K562 (cell line): ENCODE data around the gene FGF21. TPM values are rescaled to one million over a fixed set of nuclear protein-coding genes. Genes with fewer than 3 reads are reported as not detected.

Experiments used
- CREB5 ChIP-seq: fragments of 250-450 bp; sonication (Bioruptor Pico); IDR thresholded peaks from 2 replicates; pipeline ENCODE4 v1.5.0; 2020; ENCODE audit warnings: mild to moderate bottlenecking
- DMBX1 ChIP-seq: fragments of 250-450 bp; sonication (Bioruptor Pico); IDR thresholded peaks from 2 replicates; pipeline ENCODE4 v1.8.0; 2022; ENCODE audit warnings: inconsistent platforms, mild to moderate bottlenecking, moderate library complexity, borderline replicate concordance
- HNRNPK ChIP-seq: fragments of 200-400 bp; formaldehyde crosslinking; IDR thresholded peaks from one replicate; pipeline ENCODE4 v1.6.1; 2018; ENCODE audit warnings: mild to moderate bottlenecking, low read depth, low read length; ENCODE audit not compliant: poor library complexity, severe bottlenecking
- ILF3 ChIP-seq: fragments of 450-650 bp; IDR thresholded peaks from 2 replicates; pipeline ENCODE4 v1.6.1; 2018; ENCODE audit warnings: antibody characterized with exemption, mild to moderate bottlenecking, moderate library complexity, borderline replicate concordance
- IRF1 ChIP-seq: sonication (generic); formaldehyde crosslinking; IDR thresholded peaks from 2 replicates; pipeline ENCODE4 v1.8.0; 2022; ENCODE audit warnings: missing genetic modification reagents, mild to moderate bottlenecking, borderline replicate concordance
- KDM5B ChIP-seq: fragments of 200-600 bp; sonication (generic); IDR thresholded peaks from 2 replicates; pipeline ENCODE4 v1.6.1; 2012; ENCODE audit warnings: low read depth, mild to moderate bottlenecking, moderate library complexity, low read length, control low read depth, inconsistent platforms; ENCODE audit not compliant: insufficient replicate concordance
- MCM3 ChIP-seq: fragments of 450-650 bp; IDR thresholded peaks from 2 replicates; pipeline ENCODE4 v1.6.1; 2016
- MLLT1 ChIP-seq, 2 experiments: fragments of 450-650 bp; IDR thresholded peaks; 2 replicates each; pipeline ENCODE4 v1.6.1; 2016
- MYNN ChIP-seq, 2 experiments: sonication (generic); formaldehyde crosslinking in 1 of 2; IDR thresholded peaks; 2 replicates each; pipeline versions ENCODE4 v1.5.0 to v1.6.1; 2016 to 2020; ENCODE audit warnings: antibody characterized with exemption in 1 of 2, missing genetic modification reagents in 1 of 2
- NR3C1 ChIP-seq: sonication (generic); formaldehyde crosslinking; IDR thresholded peaks from 2 replicates; pipeline ENCODE4 v1.8.1; 2022; ENCODE audit warnings: missing genetic modification reagents
- PYGO2 ChIP-seq: fragments of 450-650 bp; IDR thresholded peaks from 2 replicates; pipeline ENCODE4 v1.6.1; 2016; ENCODE audit warnings: mild to moderate bottlenecking, missing genetic modification characterization, moderate library complexity, missing compliant biosample characterization
- RB1 ChIP-seq: fragments of 450-650 bp; IDR thresholded peaks from 2 replicates; pipeline ENCODE4 v1.6.1; 2017; ENCODE audit warnings: low read depth, mild to moderate bottlenecking
- RBM22 ChIP-seq: fragments of 200-400 bp; formaldehyde crosslinking; IDR thresholded peaks from 2 replicates; pipeline ENCODE4 v1.6.1; 2018; ENCODE audit warnings: low read length, low read depth; ENCODE audit not compliant: poor library complexity, severe bottlenecking
- SFPQ ChIP-seq: fragments of 200-400 bp; formaldehyde crosslinking; IDR thresholded peaks from 2 replicates; pipeline ENCODE4 v1.6.1; 2017; ENCODE audit warnings: mild to moderate bottlenecking, low read depth, low read length, moderate library complexity
- SNIP1 ChIP-seq: fragments of 450-650 bp; IDR thresholded peaks from 2 replicates; pipeline ENCODE4 v1.7.1; 2017; ENCODE audit warnings: low read depth, mild to moderate bottlenecking
- SP1 ChIP-seq: sonication (generic); formaldehyde crosslinking; IDR thresholded peaks from 2 replicates; pipeline ENCODE4 v1.8.1; 2022; ENCODE audit warnings: mild to moderate bottlenecking, missing genetic modification reagents
- SRSF3 ChIP-seq: fragments of 200-400 bp; formaldehyde crosslinking; IDR thresholded peaks from 2 replicates; pipeline ENCODE4 v1.6.1; 2016; ENCODE audit warnings: mild to moderate bottlenecking, low read length, moderate library complexity; ENCODE audit not compliant: insufficient read depth
- THRA ChIP-seq: fragments of 450-650 bp; IDR thresholded peaks from 2 replicates; pipeline ENCODE4 v1.6.1; 2017; ENCODE audit warnings: mild to moderate bottlenecking, moderate library complexity
- ZNF274 ChIP-seq: IDR thresholded peaks from 2 replicates; pipeline ENCODE4 v1.6.1; 2011; ENCODE audit warnings: low read depth, mild to moderate bottlenecking, low read length, moderate library complexity, borderline replicate concordance
- ZNF507 ChIP-seq: conservative IDR thresholded peaks from 2 replicates; pipeline ENCODE4 v1.6.1; 2017; ENCODE audit warnings: missing genetic modification characterization, missing compliant biosample characterization
- ZNF561 ChIP-seq: fragments of 450-650 bp; formaldehyde crosslinking; conservative IDR thresholded peaks from 2 replicates; pipeline ENCODE4 v1.4.0; 2020; ENCODE audit warnings: mild to moderate bottlenecking, moderate library complexity
- ZNF76 ChIP-seq: fragments of 250-450 bp; sonication (Bioruptor Pico); IDR thresholded peaks from 2 replicates; pipeline ENCODE4 v1.4.0; 2020; ENCODE audit warnings: mild to moderate bottlenecking, moderate library complexity, borderline replicate concordance
- polyA plus RNA-seq, 8 experiments: library from polyadenylated mRNA; depleted of rRNA in 4 of 8; stranded (reverse) in 5 of 8; unstranded in 3 of 8; fragments of >200 nt; fragmentation: Nextera tagmentation in 2 of 8; fragmentation: Illumina TruSeq in 1 of 8; extraction: Ambion mirVana in 2 of 8; extraction: Trizol in 1 of 8; gene quantifications; 2 replicates each; pipeline versions ENCODE4 v1.2.1 to v1.2.3, GENCODE V29; 2011 to 2014; ENCODE audit warnings: inconsistent platforms in 1 of 8, missing spikeins in 1 of 8
- total RNA-seq, 7 experiments: library from RNA; depleted of rRNA in 6 of 7; stranded (reverse); fragments of >200 nt in 6 of 7; fragmentation: Illumina TruSeq in 2 of 7; extraction: Trizol in 2 of 7; gene quantifications; 2 replicates each; pipeline versions ENCODE4 v1.2.1 to v1.2.3, GENCODE V29; 2011 to 2021; ENCODE audit warnings: low replicate concordance in 1 of 7

FGF21 gene
- total and polyA plus RNA-seq, 9 of the 15 experiments (the other 6 are each of a cell fraction or from before 2014, with no cell fraction given): 0.04 to 0.77 (median 0.09) TPM; not detected in 6

- TF ChIP-seq MLLT1 (IDR thresholded peaks at IDR 0.05) (no peak), ZNF76 (CRISPR knock-in tag) (no peak), IRF1 (CRISPR knock-in tag) (no peak), NR3C1 (CRISPR knock-in tag) (no peak), RB1 (no peak), SP1 (no peak), CREB5 (CRISPR knock-in tag) (no peak), MYNN (IDR thresholded peaks at IDR 0.05) (no peak), MYNN (CRISPR knock-in tag; IDR thresholded peaks at IDR 0.05) (no peak), DMBX1 (CRISPR knock-in tag) (peak; percentile 59; the same call in 1 of the 2 replicates), PYGO2 (tag) (no peak), ZNF561 (CRISPR knock-in tag) (no peak), ZNF507 (tag) (no peak), ZNF274 (no peak), THRA (no peak), ILF3 (no peak), KDM5B (no peak), RBM22 (no peak), HNRNPK (no peak), SRSF3 (peak; percentile 76; the same call in 1 of the 2 replicates), SNIP1 (no peak), MCM3 (no peak), SFPQ (no peak)
Observed at GRCh38 chr19:48755084-48755641, at the start of gene FGF21 (continued).
